Activated CD8-positive, alpha-beta T cell treated with anti-CD3 and anti-CD28 coated beads, Interleukin-2, amount 10 ng/mL, durations not matched to agents 7 days and 5 days (primary cell): ENCODE measurements around the gene TBC1D10B. TPM values are rescaled to one million over a fixed set of nuclear protein-coding genes. Genes with fewer than 3 reads are reported as not detected.
A peak's percentile ranks its signal among the peaks of the same experiment; 100 is the strongest.

Experiments used
- ATAC-seq: fragments of 150-1000 bp; cut with Tn5 transposase; one replicate; pipeline ENCODE4 v1.10.0; 2021; ENCODE audit warnings: moderate library complexity
- CTCF ChIA-PET: fragments of 350-600 bp; sonication (Branson Sonifier 250); formaldehyde crosslinking; loops from one replicate; lab custom pipeline; 2021; ENCODE audit warnings: antibody characterized with exemption; lab: Charles Lee
- POLR2A ChIA-PET: fragments of 350-600 bp; sonication (Branson Sonifier 250); formaldehyde crosslinking; loops from one replicate; lab custom pipeline; 2021; ENCODE audit warnings: antibody characterized with exemption; lab: Charles Lee
- DNase-seq: peaks from one replicate; pipeline ENCODE4 v3.0.0-alpha.2; 2020
- H3K27ac Mint-ChIP-seq: one replicate; pipeline ENCODE4 v1.8.0; 2021; ENCODE audit warnings: mild to moderate bottlenecking, mixed read lengths
- H3K27me3 Mint-ChIP-seq: one replicate; pipeline ENCODE4 v1.8.0; 2021; ENCODE audit warnings: low read depth, mixed read lengths
- H3K36me3 Mint-ChIP-seq: one replicate; pipeline ENCODE4 v1.8.0; 2021; ENCODE audit warnings: low read depth, mixed read lengths
- H3K4me1 Mint-ChIP-seq: one replicate; pipeline ENCODE4 v1.8.0; 2021; ENCODE audit warnings: low read depth, mixed read lengths
- H3K4me3 Mint-ChIP-seq: one replicate; pipeline ENCODE4 v1.8.0; 2021; ENCODE audit warnings: mild to moderate bottlenecking, mixed read lengths
- H3K9me3 Mint-ChIP-seq: one replicate; pipeline ENCODE4 v1.8.0; 2022; ENCODE audit warnings: mixed read lengths; ENCODE audit not compliant: insufficient read depth
- total RNA-seq, 2 experiments: library from RNA; stranded (reverse); gene quantifications; one replicate each; pipeline ENCODE4 v1.2.3, GENCODE V29; 2021

TBC1D10B gene
- total RNA-seq, 2 experiments from 2014 or later: 75.4 to 75.7 TPM

DNA sequence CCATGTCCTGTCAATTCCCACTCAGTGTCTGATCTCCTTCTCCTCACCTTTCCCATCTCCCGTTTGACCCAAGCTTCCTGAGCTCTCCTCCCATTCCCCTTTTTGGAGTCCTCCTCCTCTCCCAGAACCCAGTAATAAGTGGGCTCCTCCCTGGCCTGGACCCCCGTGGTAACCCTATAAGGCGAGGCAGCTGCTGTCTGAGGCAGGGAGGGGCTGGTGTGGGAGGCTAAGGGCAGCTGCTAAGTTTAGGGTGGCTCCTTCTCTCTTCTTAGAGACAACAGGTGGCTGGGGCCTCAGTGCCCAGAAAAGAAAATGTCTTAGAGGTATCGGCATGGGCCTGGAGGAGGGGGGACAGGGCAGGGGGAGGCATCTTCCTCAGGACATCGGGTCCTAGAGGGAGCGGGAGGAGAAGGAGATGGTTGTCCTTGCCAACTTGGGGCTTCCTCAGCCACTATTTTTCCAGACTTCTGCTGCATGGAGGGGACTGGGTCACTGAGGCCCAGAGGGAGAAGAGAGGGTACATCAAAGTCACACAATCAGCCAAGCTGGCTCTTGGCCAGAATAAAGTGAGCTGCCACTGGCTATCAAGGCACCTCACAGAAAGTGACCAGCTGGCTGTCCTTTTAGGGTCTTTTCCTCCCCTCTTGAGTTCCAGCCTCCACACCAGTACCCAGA lies 1.9 kb upstream of the TBC1D10B start:
- Mint-ChIP-seq H3K9me3 (no peaks in the 10 kb centered on the region), H3K4me3 (peak overlapping the region; percentile 83), H3K4me1 (peaks cover 43% of the 10 kb centered on the region), H3K27ac (peak overlapping the region; percentile 92), H3K27me3 (no peaks in the 10 kb centered on the region), H3K36me3 (peaks cover 20% of the 10 kb centered on the region)
- ChIA-PET POLR2A (interaction anchor here (0.5 to 2.7 kb wide), 6 partner anchors 10 to 208 kb away, joined by 3 to 20 read pairs (median 4); partner anchors contain the start of genes CD2BP2, SEPTIN1, ZNF764 and ZNF771), CTCF (interaction anchor here (1.9 to 3.0 kb wide), 5 partner anchors 8 to 58 kb away, joined by 5 to 36 read pairs (median 11); partner anchors contain the start of genes CD2BP2, DCTPP1 and ZNF771)
- ATAC-seq (no peak), DNase-seq (no peak)

DNA sequence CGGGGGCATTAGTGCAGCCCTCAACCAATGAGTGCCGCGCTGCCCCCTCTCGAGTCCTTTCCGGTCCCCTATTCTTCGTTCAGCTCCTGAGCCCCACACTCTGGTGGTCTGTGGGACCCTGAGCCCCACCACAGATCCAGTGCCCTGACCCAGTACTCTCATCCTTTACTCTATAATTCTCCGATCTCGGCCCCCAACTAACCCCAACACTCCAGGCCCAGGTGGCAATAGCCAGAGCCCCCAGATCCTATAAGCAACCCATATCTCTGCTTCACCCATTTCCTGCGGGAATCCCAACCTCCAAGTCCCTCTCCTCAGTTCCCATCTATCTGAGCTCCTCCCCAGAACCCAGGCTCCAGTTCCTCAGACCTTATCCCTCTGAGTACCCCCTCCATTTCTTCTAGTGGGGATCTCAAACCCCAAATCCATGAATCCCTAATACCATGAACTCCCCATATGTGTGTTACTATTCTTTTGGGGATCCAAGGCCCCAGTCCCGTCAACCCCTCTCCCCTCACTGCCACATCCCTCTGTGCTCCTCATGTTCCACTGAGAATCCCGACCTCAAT lies 1.0 kb upstream of the TBC1D10B start:
- no peak for ATAC-seq
- H3K4me1 Mint-ChIP-seq: peaks cover 43% of the 10 kb centered on the region
- peak overlapping the region; percentile 83 for H3K4me3 Mint-ChIP-seq
- CTCF ChIA-PET: interaction anchor here (0.9 to 3.0 kb wide), 12 partner anchors 9 to 244 kb away, joined by 3 to 36 read pairs (median 6); partner anchors contain the start of genes CD2BP2, DCTPP1, SEPTIN1 and ZNF48
- peaks cover 26% of the 10 kb centered on the region for H3K36me3 Mint-ChIP-seq
- POLR2A ChIA-PET: interaction anchor here (0.9 to 2.7 kb wide), 9 partner anchors 9 to 187 kb away, joined by 3 to 20 read pairs (median 4); partner anchors contain the start of genes CD2BP2, SEPTIN1, ZNF764 and ZNF771
- DNase-seq: no peak
- H3K9me3 Mint-ChIP-seq: no peaks in the 10 kb centered on the region
- H3K27ac Mint-ChIP-seq: peak overlapping the region; percentile 92
- H3K27me3 Mint-ChIP-seq: no peaks in the 10 kb centered on the region

DNA sequence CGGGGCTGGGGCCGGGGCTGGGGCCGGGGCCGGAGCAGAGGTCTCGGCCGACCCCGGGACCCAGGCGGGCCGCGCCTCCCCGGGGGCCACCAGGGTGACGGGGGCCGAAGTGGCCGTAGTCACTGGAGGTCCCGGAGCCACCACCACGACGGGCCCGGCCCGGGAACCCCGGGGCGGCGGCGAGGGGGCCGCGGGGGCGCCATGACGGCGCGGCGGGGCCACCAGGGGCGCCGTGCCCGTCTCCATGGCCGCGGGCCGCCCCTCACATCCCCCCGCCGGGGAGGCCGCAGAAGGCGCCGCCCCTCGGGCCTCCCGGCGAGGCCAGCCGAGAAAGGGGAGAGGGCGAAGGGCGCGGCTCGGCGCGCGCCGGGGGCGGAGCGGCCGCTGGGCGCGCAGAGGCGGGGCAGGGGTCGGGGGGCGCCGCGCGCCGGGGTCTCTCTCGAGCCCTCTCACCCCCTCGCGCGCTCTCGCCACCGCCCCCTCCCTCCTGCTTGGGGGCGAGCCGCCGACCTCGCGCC lies 297 bp downstream of the TBC1D10B start:
- ChIA-PET POLR2A (interaction anchor here (0.9 to 2.7 kb wide), 4 partner anchors 12 to 187 kb away, joined by 3 to 20 read pairs (median 6); partner anchors contain the start of genes CD2BP2, CORO1A and SEPTIN1), CTCF (interaction anchor here (0.7 to 2.6 kb wide), 12 partner anchors 13 to 258 kb away, joined by 3 to 16 read pairs (median 6); partner anchors contain the start of genes CD2BP2, DCTPP1, SEPTIN1 and ZNF771)
- peaks cover 35% of the 10 kb centered on the region for H3K36me3 Mint-ChIP-seq
- peaks cover 46% of the 10 kb centered on the region for H3K4me1 Mint-ChIP-seq
- H3K27ac Mint-ChIP-seq: peak overlapping the region; percentile 92
- ATAC-seq (peak; percentile 4), DNase-seq (no peak)
- H3K9me3 Mint-ChIP-seq: no peaks in the 10 kb centered on the region
- H3K4me3 Mint-ChIP-seq: peak overlapping the region; percentile 83
- H3K27me3 Mint-ChIP-seq: no peaks in the 10 kb centered on the region

DNA sequence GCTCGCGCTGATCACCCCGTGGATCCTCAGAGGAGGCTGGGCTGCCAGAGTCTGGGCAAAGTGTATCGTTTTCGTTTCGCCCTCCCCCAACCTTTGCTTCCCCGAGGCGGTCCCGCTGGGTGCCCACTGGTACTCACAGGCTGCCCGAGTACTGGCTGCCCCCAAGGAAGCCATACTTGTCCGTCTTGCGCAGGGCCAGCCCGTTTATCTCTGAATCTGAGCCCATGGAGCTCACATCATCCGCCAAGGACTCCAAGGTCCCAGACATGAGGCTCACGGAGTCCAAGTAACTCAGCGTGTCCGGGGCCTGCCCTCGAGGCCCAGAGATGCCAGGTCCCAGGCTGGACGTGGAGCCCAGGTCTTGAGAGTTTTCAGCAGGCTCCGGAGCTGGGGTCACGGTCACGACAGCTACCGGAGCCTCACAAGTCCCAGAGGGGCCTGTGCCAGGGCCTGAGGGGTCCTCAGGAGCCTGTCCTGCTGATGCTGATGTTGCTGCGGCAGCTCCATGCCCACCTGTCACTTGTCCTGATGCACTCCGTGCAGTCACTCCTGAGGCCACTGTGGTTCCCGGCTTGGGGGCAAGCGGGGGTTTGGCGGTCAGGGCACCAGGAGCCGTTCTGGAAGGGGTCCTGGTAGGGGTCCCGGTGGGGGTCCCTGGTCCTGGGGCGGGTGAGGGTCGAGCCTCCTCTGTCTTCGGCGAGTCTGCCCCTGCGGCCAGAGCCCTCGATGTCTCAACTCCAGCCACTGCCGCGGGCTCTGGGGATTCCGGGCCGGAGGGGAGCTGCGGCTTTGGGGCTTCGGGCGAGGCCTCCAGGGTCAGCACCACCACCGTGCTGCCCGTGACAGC lies 980 bp downstream of the TBC1D10B start:
- Mint-ChIP-seq H3K4me3 (peak overlapping the region; percentile 95), H3K27ac (peak overlapping the region; percentile 85), H3K4me1 (peaks cover 51% of the 10 kb centered on the region), H3K27me3 (no peaks in the 10 kb centered on the region), H3K36me3 (peaks cover 41% of the 10 kb centered on the region), H3K9me3 (no peaks in the 10 kb centered on the region)
- DNase-seq: peak; percentile 41
- ChIA-PET POLR2A (interaction anchor here (0.8 to 1.9 kb wide), 3 partner anchors 9 to 34 kb away, joined by 3 to 6 read pairs (median 3); partner anchors contain the start of gene SEPTIN1), CTCF (interaction anchor here (0.6 to 2.6 kb wide), 9 partner anchors 9 to 48 kb away, joined by 3 to 16 read pairs (median 5); partner anchors contain the start of genes SEPTIN1, ZNF48 and ZNF771)
- no peak for ATAC-seq

DNA sequence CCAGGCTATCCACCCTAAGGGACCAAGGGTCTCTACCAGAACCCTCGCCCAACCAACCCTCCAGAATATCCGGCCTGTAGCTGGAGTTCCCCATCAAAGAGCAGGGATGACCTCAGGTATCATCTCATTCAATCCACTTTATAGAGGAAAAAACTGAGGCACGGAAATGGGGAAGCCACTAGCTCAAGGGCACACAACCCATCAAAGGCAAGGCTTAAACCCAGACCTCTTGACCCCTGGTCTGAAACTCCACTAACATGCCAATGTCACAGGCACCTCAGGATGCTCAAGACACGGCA lies 1.6 kb downstream of the TBC1D10B start:
- H3K4me3 Mint-ChIP-seq: peak overlapping the region; percentile 95
- no peaks in the 10 kb centered on the region for H3K9me3 Mint-ChIP-seq
- peaks cover 51% of the 10 kb centered on the region for H3K4me1 Mint-ChIP-seq
- peaks cover 42% of the 10 kb centered on the region for H3K36me3 Mint-ChIP-seq
- no peak for DNase-seq
- ChIA-PET CTCF (interaction anchor here (0.6 to 2.6 kb wide), 9 partner anchors 10 to 49 kb away, joined by 3 to 16 read pairs (median 5); partner anchors contain the start of genes SEPTIN1, ZNF48 and ZNF771), POLR2A (interaction anchor here (0.8 to 1.9 kb wide), 3 partner anchors 9 to 33 kb away, joined by 3 to 6 read pairs (median 3); partner anchors contain the start of gene SEPTIN1)
- ATAC-seq: no peak
- H3K27ac Mint-ChIP-seq: peak overlapping the region; percentile 85
- no peaks in the 10 kb centered on the region for H3K27me3 Mint-ChIP-seq

DNA sequence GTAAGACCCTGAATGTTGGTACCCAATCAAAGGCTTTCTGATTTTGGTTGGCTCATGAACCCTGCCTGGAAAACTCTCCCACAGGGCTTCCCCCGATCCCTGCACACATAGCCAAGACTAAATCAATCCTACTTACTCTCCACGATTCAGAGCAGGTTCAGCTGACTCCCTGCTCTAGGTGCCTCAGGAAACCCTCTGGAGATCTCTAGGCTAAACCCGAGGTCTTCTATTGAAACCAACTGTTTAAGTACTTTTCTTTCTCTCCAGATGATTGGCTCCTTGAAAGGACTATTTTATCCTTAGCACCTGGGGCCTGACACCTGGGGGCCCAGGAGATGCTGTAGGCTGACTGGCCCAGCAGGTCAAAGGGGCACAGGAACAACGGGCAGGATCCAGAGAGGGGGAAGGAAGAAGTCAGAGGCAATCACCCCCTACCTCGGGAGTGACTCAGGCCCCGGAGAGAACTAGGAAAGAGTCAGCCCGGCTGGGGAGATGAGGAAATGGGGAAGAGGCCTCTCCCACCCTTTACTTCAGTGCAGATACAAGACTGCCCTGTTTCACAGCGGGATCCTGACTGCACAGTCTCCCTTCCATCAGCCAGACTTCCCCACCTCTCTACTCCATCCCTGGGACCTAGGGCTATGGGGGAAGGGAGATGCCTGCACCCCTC lies 2.0 kb downstream of the TBC1D10B start:
- ChIA-PET POLR2A (interaction anchor here (1.5 to 1.9 kb wide), 3 partner anchors 10 to 39 kb away, joined by 3 to 6 read pairs (median 4); partner anchors contain the start of genes SEPTIN1 and ZNF771), CTCF (interaction anchor here (1.4 to 2.6 kb wide), 6 partner anchors 10 to 41 kb away, joined by 4 to 16 read pairs (median 9); partner anchors contain the start of genes SEPTIN1, ZNF48 and ZNF771)
- Mint-ChIP-seq H3K27ac (peak overlapping the region; percentile 85), H3K9me3 (no peaks in the 10 kb centered on the region), H3K27me3 (no peaks in the 10 kb centered on the region), H3K4me1 (peaks cover 54% of the 10 kb centered on the region), H3K4me3 (peak overlapping the region; percentile 95), H3K36me3 (peaks cover 46% of the 10 kb centered on the region)
- ATAC-seq (no peak), DNase-seq (no peak)

DNA sequence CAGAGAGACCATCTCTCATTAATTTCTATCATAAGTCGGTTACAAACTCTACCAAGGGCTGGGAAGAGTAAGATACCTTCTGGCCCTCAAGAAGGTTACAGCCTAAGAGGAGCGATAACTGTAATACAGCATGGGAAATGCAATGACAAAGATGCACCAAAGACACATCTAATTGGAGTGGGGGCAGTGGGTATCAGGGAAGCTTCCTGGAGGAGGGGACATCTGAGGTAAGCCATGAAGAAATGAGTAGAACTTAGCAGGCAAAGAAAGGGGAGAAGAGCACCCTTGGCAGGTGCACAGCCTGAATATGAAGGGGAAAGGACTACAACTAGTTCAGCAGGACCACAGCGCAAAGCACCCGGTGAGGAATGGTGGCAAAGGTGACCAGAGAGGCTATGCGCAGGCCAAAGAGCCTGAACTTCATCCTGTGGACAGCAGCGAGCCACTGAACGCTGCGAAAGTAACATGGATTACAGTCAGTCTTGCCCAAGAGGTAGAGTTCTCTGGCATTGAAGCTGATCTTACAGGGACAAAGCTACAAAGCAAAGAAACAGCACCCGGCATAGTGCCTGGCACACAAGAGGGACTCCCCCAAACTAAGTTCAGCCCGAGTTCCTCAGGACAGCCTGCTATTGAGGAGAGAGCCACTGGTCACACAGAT lies 2.8 kb downstream of the TBC1D10B start:
- no peaks in the 10 kb centered on the region for H3K9me3 Mint-ChIP-seq
- peak overlapping the region; percentile 51 for H3K27ac Mint-ChIP-seq
- ChIA-PET CTCF (interaction anchor here (1.6 to 3.2 kb wide), 4 partner anchors 26 to 42 kb away, joined by 5 to 16 read pairs (median 12); partner anchors contain the start of gene ZNF48), POLR2A (interaction anchor here (1.5 to 1.6 kb wide), 2 partner anchors 10 to 40 kb away, joined by 3 to 4 read pairs; partner anchors contain the start of gene ZNF771)
- DNase-seq (no peak), ATAC-seq (no peak)
- H3K4me3 Mint-ChIP-seq: peak overlapping the region; percentile 95
- no peaks in the 10 kb centered on the region for H3K27me3 Mint-ChIP-seq
- peaks cover 54% of the 10 kb centered on the region for H3K4me1 Mint-ChIP-seq
- peaks cover 52% of the 10 kb centered on the region for H3K36me3 Mint-ChIP-seq

DNA sequence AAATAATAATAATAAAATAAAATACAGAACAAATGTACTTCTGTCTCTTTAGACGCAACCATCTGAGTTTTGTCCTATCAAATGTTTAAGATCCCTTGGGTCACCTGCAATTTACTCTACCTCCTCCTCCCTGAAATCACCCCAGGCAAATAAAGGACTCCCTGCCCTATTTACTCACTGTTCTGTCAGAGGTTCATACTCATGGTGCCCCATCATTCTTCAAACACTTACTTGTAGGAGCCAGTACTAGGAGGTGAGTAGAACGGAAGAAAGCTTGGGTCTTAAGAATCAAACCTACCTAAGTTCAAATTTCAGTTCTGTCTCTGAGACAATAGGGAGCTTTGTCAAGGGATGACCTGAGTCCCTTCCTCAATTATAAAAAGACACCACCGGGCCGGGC lies 3.8 kb downstream of the TBC1D10B start:
- Mint-ChIP-seq H3K36me3 (peaks cover 57% of the 10 kb centered on the region), H3K4me3 (peak overlapping the region; percentile 95), H3K27ac (no peak overlapping the region), H3K9me3 (no peaks in the 10 kb centered on the region), H3K27me3 (no peaks in the 10 kb centered on the region), H3K4me1 (peaks cover 45% of the 10 kb centered on the region)
- no peak for DNase-seq
- CTCF ChIA-PET: interaction anchor here (1.2 to 3.2 kb wide), 2 partner anchors 10 to 43 kb away, joined by 6 to 16 read pairs; no protein-coding TSS in a partner anchor
- POLR2A ChIA-PET: interaction anchor here (0.9 to 1.6 kb wide), 2 partner anchors 12 to 41 kb away, joined by 3 read pairs; partner anchors contain the start of genes CD2BP2 and ZNF771
- no peak for ATAC-seq

DNA sequence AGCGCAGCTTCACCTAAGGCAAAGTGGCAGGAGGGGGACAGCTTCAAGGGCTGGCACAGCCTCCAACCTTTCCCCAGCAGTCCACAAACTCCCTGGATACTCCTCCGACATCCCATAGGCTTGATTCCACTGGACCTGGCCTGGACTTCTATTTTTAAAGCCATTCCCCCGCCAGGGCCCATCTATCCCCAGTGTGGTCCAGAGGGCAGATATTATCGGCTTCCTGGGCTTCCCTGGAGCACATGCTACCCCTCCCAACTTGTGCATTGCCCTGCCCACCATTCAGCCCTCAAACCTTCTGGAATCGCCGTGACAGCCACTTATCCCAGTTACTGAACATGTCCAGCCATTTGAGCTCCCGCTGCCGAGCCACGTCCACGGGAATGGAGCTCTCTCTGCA lies 5.1 kb downstream of the TBC1D10B start:
- H3K9me3 Mint-ChIP-seq: no peaks in the 10 kb centered on the region
- H3K4me1 Mint-ChIP-seq: peaks cover 40% of the 10 kb centered on the region
- H3K27me3 Mint-ChIP-seq: no peaks in the 10 kb centered on the region
- H3K36me3 Mint-ChIP-seq: peaks cover 67% of the 10 kb centered on the region
- CTCF ChIA-PET: interaction anchor here (1.2 to 3.2 kb wide), 3 partner anchors 9 to 45 kb away, joined by 5 to 16 read pairs (median 6); partner anchors contain the start of gene CD2BP2
- DNase-seq (no peak), ATAC-seq (no peak)
- no peak overlapping the region for H3K27ac Mint-ChIP-seq
- POLR2A ChIA-PET: no interaction called here
- no peak overlapping the region for H3K4me3 Mint-ChIP-seq

DNA sequence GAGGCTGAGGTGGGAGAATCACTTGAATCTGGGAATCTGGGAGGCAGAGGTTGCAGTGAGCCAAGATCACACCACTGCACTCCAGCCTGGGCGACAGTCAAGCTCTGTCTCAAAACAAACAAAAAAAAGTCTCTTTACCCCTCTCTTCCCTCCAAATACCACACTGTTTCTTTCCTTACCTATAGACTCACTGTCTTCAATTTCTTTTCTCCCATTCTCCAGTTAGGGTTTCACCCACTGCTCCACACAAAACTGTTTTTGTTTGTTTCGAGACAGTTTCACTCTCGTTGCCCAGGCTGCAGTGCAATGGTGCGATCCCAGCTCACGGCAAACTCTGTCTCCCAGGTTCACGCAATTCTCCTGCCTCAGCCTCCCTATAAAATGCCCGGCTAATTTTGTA lies 9.1 kb downstream of the TBC1D10B start:
- ATAC-seq: no peak
- Mint-ChIP-seq H3K4me3 (no peak overlapping the region), H3K27ac (no peak overlapping the region), H3K4me1 (peaks cover 38% of the 10 kb centered on the region), H3K9me3 (no peaks in the 10 kb centered on the region), H3K27me3 (no peaks in the 10 kb centered on the region), H3K36me3 (peaks cover 68% of the 10 kb centered on the region)
- CTCF ChIA-PET: no interaction called here
- POLR2A ChIA-PET: no interaction called here
- no peak for DNase-seq
